Activated T-cell treated with anti-CD3 and anti-CD28 coated beads for 48 hours (primary cell): ENCODE results near the gene DUS1L.

Experiments used
- DNase-seq: peaks from one replicate; pipeline ENCODE4 v3.0.0-alpha.2; 2020; ENCODE audit warnings: low read depth

Gene DUS1L

GRCh38 chr17:82055023-82055964, 10.3 kb downstream of the DUS1L start:
- no peak for DNase-seq

- no peak for DNase-seq
Observed at GRCh38 chr17:82054351-82055022, 11.1 kb downstream of the DUS1L start.

GRCh38 chr17:82053556-82054263, 11.9 kb downstream of the DUS1L start:
- no peak for DNase-seq

GRCh38 chr17:82053130-82053529, 12.5 kb downstream of the DUS1L start:
- DNase-seq = no peak

- no peak for DNase-seq
Observed at GRCh38 chr17:82052638-82053059, 13.0 kb downstream of the DUS1L start.

- DNase-seq = peak; percentile 85
Observed at GRCh38 chr17:82051776-82052637, 13.6 kb downstream of the DUS1L start, which contains the start of the genes GPS1 and RFNG. Gene GPS1 (plus strand): TSS chr17:82051898. CDS start chr17:82051932, 34 bp downstream. Gene RFNG (minus strand): TSS chr17:82051811. CDS start chr17:82051766, 45 bp downstream.

- no peak for DNase-seq
Observed at GRCh38 chr17:82050761-82051641, 14.6 kb downstream of the DUS1L start.

GRCh38 chr17:82050152-82050760, 15.3 kb downstream of the DUS1L start:
- DNase-seq = no peak

- no peak for DNase-seq
Observed at GRCh38 chr17:82049521-82049971, 16.1 kb downstream of the DUS1L start.

GRCh38 chr17:82049106-82049505, 16.5 kb downstream of the DUS1L start:
- no peak for DNase-seq

GRCh38 chr17:82048571-82048971, 17.0 kb downstream of the DUS1L start:
- DNase-seq = no peak

- no peak for DNase-seq
Observed at GRCh38 chr17:82047914-82048570, 17.6 kb downstream of the DUS1L start.

GRCh38 chr17:82047379-82047778, 18.2 kb downstream of the DUS1L start:
- DNase-seq = no peak

GRCh38 chr17:82046903-82047302, 18.7 kb downstream of the DUS1L start:
- no peak for DNase-seq

- DNase-seq = no peak
Observed at GRCh38 chr17:82045936-82046484, 19.6 kb downstream of the DUS1L start.

- DNase-seq = no peak
Observed at GRCh38 chr17:82043507-82043906, 22.1 kb downstream of the DUS1L start.

- DNase-seq = no peak
Observed at GRCh38 chr17:82042649-82043048, 23.0 kb downstream of the DUS1L start.

GRCh38 chr17:82041144-82041814, 24.3 kb downstream of the DUS1L start:
- DNase-seq = no peak
